Tibial nerve (tissue), 3 donors: ENCODE results near the gene CITED4.

ENCODE experiments used
- POLR2A ChIP-seq, 2 donors: fragments of 450-650 bp; IDR thresholded peaks; one replicate each; pipeline ENCODE4 v1.6.1; 2017; ENCODE audit warnings: antibody characterized with exemption in 2 of 2, mild to moderate bottlenecking in 2 of 2, moderate library complexity in 2 of 2
- TF ChIP-seq, protein P1 (sequence below), 5 experiments: fragments of 200-600 bp in 3 of 5; fragments of 450-650 bp in 2 of 5; sonication (generic) in 3 of 5; IDR thresholded peaks; one replicate each; pipeline ENCODE4 v1.5.1; 2016 to 2019; ENCODE audit warnings: antibody characterized with exemption in 5 of 5, mild to moderate bottlenecking in 3 of 5, moderate library complexity in 2 of 5

DNA sequence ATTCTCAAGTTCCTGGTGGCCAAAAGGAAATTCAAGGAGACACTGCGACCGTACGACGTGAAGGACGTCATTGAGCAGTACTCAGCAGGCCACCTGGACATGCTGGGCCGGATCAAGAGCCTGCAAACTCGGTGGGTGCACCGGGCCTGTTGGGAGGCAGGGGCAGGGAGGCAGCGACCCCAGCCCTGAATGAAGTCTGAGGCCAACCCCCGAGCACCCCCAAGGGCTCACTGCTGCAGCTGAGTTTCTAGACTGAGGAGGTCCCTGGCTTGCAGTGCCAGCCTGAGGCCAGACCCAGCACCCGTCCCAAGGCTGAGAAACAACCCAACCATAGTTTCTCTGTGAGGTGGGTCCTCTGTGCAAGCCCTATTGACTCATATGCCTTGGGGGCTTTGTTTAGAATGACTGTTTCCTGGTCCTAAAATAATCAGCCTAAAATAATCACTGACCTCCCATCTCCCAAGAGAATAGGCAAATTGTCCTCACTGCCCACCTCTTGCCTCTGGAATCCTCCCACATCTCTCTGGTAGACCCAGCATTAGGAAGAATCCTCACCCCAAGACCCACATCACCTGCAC lies 27.1 kb downstream of the CITED4 start:
- TF ChIP-seq, protein P1, sequence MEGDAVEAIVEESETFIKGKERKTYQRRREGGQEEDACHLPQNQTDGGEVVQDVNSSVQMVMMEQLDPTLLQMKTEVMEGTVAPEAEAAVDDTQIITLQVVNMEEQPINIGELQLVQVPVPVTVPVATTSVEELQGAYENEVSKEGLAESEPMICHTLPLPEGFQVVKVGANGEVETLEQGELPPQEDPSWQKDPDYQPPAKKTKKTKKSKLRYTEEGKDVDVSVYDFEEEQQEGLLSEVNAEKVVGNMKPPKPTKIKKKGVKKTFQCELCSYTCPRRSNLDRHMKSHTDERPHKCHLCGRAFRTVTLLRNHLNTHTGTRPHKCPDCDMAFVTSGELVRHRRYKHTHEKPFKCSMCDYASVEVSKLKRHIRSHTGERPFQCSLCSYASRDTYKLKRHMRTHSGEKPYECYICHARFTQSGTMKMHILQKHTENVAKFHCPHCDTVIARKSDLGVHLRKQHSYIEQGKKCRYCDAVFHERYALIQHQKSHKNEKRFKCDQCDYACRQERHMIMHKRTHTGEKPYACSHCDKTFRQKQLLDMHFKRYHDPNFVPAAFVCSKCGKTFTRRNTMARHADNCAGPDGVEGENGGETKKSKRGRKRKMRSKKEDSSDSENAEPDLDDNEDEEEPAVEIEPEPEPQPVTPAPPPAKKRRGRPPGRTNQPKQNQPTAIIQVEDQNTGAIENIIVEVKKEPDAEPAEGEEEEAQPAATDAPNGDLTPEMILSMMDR (IDR thresholded peaks at IDR 0.05) = no peak
- no peak for TF ChIP-seq POLR2A (IDR thresholded peaks at IDR 0.05)
